ENCODE measurements around the gene CHAC2. TPM values are rescaled to one million over a fixed set of nuclear protein-coding genes. Genes with fewer than 3 reads are reported as not detected.

The CHAC2 gene
- 7.1 to 15.1 TPM (median 13.4 TPM) in 5 replicates for total RNA-seq (2022; extraction: Qiagen RNA extraction; ENCODE audit: low read depth)

DNA sequence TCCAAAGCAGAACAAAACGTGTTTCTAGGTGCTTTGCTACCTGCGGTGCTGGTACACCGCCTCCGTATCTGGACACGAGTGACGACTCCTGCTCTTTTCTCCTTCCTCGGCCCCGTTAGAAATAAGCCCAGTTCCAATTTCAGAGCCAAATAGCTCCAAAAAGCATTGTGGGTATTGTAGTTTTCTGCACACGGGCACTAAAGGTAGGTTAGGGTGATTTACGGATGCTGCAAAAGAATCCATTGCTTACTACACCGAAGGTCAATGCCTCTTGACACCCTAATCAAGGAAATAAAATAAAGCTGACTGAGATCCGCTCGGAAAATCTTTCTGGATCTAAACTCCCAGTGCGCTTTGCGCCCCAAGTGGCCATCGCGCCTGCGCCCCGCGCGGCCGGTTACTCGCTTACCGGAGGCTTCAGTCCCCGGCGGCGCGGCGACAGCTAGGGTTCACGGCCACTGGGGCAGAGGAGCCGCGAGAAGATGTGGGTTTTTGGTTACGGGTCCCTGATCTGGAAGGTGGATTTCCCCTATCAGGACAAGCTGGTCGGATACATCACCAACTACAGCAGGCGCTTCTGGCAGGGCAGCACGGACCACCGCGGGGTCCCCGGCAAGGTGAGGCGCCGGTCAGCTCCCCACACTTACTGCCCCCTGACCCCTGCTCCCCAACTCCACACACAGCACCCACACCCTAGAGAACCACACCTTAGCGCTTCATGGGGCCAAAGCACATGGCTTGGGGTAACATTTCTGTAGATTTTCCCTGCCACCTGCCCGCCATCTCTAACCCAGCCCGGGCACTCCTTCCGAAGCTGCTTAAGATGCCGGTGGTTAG, at the start of gene CHAC2:
CHAC2 (plus strand) TSS at position 400 of the 837 bp plus-strand sequence; CDS start at position 483, 83 bp downstream.

DNA sequence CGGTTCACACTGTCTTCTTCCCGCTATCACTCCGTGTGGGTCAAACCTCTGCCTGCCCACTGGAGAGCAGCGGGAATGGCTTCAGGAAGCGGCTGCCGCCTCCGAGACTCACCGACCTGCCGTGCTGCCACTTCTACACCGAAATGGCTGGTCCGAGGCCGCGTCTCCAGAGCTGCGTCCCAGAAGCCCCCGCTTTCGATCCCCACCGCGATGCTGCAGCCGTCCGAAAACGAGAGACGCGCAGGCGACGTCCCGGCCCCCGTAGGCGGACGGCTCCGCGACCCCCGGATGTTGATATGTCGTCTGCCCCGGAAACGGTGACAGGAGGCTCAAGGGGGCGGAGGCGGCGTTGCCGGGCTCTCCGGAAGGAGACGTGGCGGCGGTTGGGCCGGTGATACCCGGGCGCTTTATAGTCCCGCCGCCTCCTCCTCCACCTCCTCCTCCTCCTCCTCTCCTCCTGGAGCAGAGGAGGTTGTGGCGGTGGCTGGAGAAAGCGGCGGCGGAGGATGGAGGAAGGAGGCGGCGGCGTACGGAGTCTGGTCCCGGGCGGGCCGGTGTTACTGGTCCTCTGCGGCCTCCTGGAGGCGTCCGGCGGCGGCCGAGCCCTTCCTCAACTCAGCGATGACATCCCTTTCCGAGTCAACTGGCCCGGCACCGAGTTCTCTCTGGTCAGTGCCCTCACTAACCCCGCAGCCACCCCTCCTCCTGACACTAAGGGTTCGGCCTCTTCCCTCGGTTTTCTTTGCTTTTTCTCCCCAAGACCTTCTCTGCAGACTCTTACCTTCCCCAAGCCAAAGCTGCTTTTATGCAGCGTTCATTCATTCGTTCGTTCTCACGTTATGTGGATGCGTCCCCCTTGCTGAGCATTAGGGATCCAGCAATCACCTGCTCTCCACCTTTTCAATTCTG, 19.4 kb downstream of the CHAC2 start, which contains the start of the genes ASB3 and ERLEC1:
ASB3 (minus strand) TSS at position 249 of the 909 bp plus-strand sequence. CDS start 21,381 bp downstream, outside the sequence.
ERLEC1 (plus strand) TSS at position 340 of the 909 bp plus-strand sequence; CDS start at position 507, 167 bp downstream.

Other genes with a start within 250 kb of the CHAC2 start
- gene ASB3, start 19.1 kb downstream of the CHAC2 start, total RNA-seq (2022; extraction: Qiagen RNA extraction; ENCODE audit: low read depth): 9.1 to 14.2 TPM (median 12.6 TPM) in 5 replicates
- gene ERLEC1, start 19.2 kb downstream of the CHAC2 start, total RNA-seq (2022; extraction: Qiagen RNA extraction; ENCODE audit: low read depth): 38.6 to 66.0 TPM (median 59.2 TPM) in 5 replicates
- gene GPR75, start 92.2 kb downstream of the CHAC2 start, total RNA-seq (2022; extraction: Qiagen RNA extraction; ENCODE audit: low read depth): 1.5 to 1.6 TPM (median 1.6 TPM) in 5 replicates
- gene PSME4, start 203.2 kb downstream of the CHAC2 start, total RNA-seq (2022; extraction: Qiagen RNA extraction; ENCODE audit: low read depth): 32.9 to 46.0 TPM (median 42.2 TPM) in 5 replicates

Measured in A549 treated with RU486 at 1 μM for 4 hours (cell line).